Neural cell (in vitro differentiated cells): ENCODE measurements around the gene CAPN13. TPM values are rescaled to one million over a fixed set of nuclear protein-coding genes. Genes with fewer than 3 reads are reported as not detected.
A peak's percentile ranks its signal among the peaks of the same experiment; 100 is the strongest.

ENCODE experiments used
- H2AFZ ChIP-seq: fragments of 200-600, 300-800 bp; sonication (generic), shearing (Covaris generic); 2 replicates; pipeline ENCODE4 v1.6.0; 2014; ENCODE audit warnings: low read depth, mild to moderate bottlenecking, antibody characterized with exemption, low read length, moderate library complexity
- H3F3A ChIP-seq: fragments of 200-600 bp; shearing (Covaris generic); 2 replicates; pipeline ENCODE4 v1.6.1; 2016; ENCODE audit warnings: mild to moderate bottlenecking, moderate library complexity, mixed read lengths, antibody characterized with exemption, low read length; ENCODE audit not compliant: insufficient read depth, poor library complexity, severe bottlenecking
- H3K27ac ChIP-seq: fragments of 200-600, 300-800 bp; sonication (generic), shearing (Covaris generic); 2 replicates; pipeline ENCODE4 v1.5.1; 2014; ENCODE audit warnings: mild to moderate bottlenecking, low read length, moderate library complexity
- H3K27me3 ChIP-seq: fragments of 300-800, 200-600 bp; sonication (generic), shearing (Covaris generic); 2 replicates; pipeline ENCODE4 v1.6.0; 2014; ENCODE audit warnings: mild to moderate bottlenecking, low read depth, low read length, moderate library complexity; ENCODE audit not compliant: insufficient read depth
- H3K36me3 ChIP-seq: fragments of 300-800, 200-600 bp; sonication (generic), shearing (Covaris generic); 2 replicates; pipeline ENCODE4 v1.5.1; 2014; ENCODE audit warnings: mild to moderate bottlenecking, antibody characterized with exemption, low read length, moderate library complexity; ENCODE audit not compliant: insufficient read depth
- H3K4me2 ChIP-seq: fragments of 300-800, 200-600 bp; sonication (generic), shearing (Covaris generic); 2 replicates; pipeline ENCODE4 v1.6.0; 2014; ENCODE audit warnings: mild to moderate bottlenecking, low read length
- H3K4me3 ChIP-seq: fragments of 300-800, 200-600 bp; sonication (generic), shearing (Covaris generic); 2 replicates; pipeline ENCODE4 v1.5.1; 2014; ENCODE audit warnings: mild to moderate bottlenecking, low read length, moderate library complexity
- H3K79me2 ChIP-seq: fragments of 200-600 bp; shearing (Covaris generic); replicated peaks from 2 replicates; pipeline ENCODE4 v1.6.0; 2014; ENCODE audit warnings: mild to moderate bottlenecking, low read length, moderate library complexity; ENCODE audit not compliant: insufficient read depth
- H3K9ac ChIP-seq: fragments of 300-800, 200-600 bp; sonication (generic), shearing (Covaris generic); 2 replicates; pipeline ENCODE4 v1.6.1; 2016; ENCODE audit warnings: mild to moderate bottlenecking, low read length, mixed read lengths
- H3K9me2 ChIP-seq: fragments of 200-600 bp; shearing (Covaris generic); 2 replicates; pipeline ENCODE4 v1.6.1; 2016; ENCODE audit warnings: mild to moderate bottlenecking, low read length, mixed read lengths; ENCODE audit not compliant: insufficient read depth
- H3K9me3 ChIP-seq: fragments of 200-600, 300-800 bp; sonication (generic), shearing (Covaris generic); 2 replicates; pipeline ENCODE4 v1.6.1; 2016; ENCODE audit warnings: mild to moderate bottlenecking, mixed run types, low read length, moderate library complexity, mixed read lengths
- H4K20me1 ChIP-seq: fragments of 200-600 bp; shearing (Covaris generic); 2 replicates; pipeline ENCODE4 v1.6.1; 2016; ENCODE audit warnings: mild to moderate bottlenecking, mixed run types; ENCODE audit not compliant: insufficient read depth
- CTCF ChIP-seq: fragments of 450-650 bp; IDR thresholded peaks from 2 replicates; pipeline ENCODE4 v1.5.1; 2014; ENCODE audit warnings: antibody characterized with exemption, mild to moderate bottlenecking, moderate library complexity; ENCODE audit not compliant: poor library complexity, severe bottlenecking
- EP300 ChIP-seq: fragments of 450-650 bp; conservative IDR thresholded peaks from 2 replicates; pipeline ENCODE4 v1.6.1; 2014; ENCODE audit warnings: antibody characterized with exemption, mild to moderate bottlenecking, moderate library complexity; ENCODE audit not compliant: poor library complexity, severe bottlenecking
- EZH2 ChIP-seq: fragments of 200-600, 300-800 bp; shearing (Covaris generic), sonication (generic); IDR thresholded peaks from 2 replicates; pipeline ENCODE4 v1.6.1; 2014; ENCODE audit warnings: antibody characterized with exemption, low read length, borderline replicate concordance, mild to moderate bottlenecking; ENCODE audit not compliant: insufficient read depth, poor library complexity, severe bottlenecking
- MXI1 ChIP-seq: fragments of 450-650 bp; conservative IDR thresholded peaks from 2 replicates; pipeline ENCODE4 v1.6.1; 2014; ENCODE audit warnings: antibody characterized with exemption, mild to moderate bottlenecking; ENCODE audit not compliant: poor library complexity, severe bottlenecking
- POLR2AphosphoS5 ChIP-seq: IDR thresholded peaks from 2 replicates; pipeline ENCODE4 v1.6.1; 2012
- RAD21 ChIP-seq: fragments of 450-650 bp; conservative IDR thresholded peaks from 2 replicates; pipeline ENCODE4 v1.6.1; 2014; ENCODE audit warnings: antibody characterized with exemption, mild to moderate bottlenecking, moderate library complexity
- REST ChIP-seq: IDR thresholded peaks from 2 replicates; pipeline ENCODE4 v1.6.1; 2012; ENCODE audit warnings: borderline replicate concordance
- SMC3 ChIP-seq: fragments of 450-650 bp; conservative IDR thresholded peaks from 2 replicates; pipeline ENCODE4 v1.6.1; 2014; ENCODE audit warnings: antibody characterized with exemption, mild to moderate bottlenecking, moderate library complexity; ENCODE audit not compliant: poor library complexity
- TAF1 ChIP-seq: IDR thresholded peaks from 2 replicates; pipeline ENCODE4 v1.6.1; 2012; ENCODE audit warnings: low read depth
- polyA plus RNA-seq: library from polyadenylated mRNA; depleted of rRNA; stranded (reverse); fragments of >200 nt; gene quantifications from 2 replicates; pipeline ENCODE4 v1.2.3, GENCODE V29; 2014

The CAPN13 gene
- polyA plus RNA-seq, 1 donor from 2014 or later = not detected

- Histone ChIP-seq H3K9me2 (no peaks in the 10 kb centered on the region), H3K36me3 (no peaks in the 10 kb centered on the region), H3K79me2 (no peaks in the 10 kb centered on the region), H3K9ac (no peak overlapping the region), H4K20me1 (no peaks in the 10 kb centered on the region), H3K27me3 (no peaks in the 10 kb centered on the region), H3K4me2 (no peak overlapping the region), H2AFZ (no peak overlapping the region), H3F3A (peaks cover 2% of the 10 kb centered on the region), H3K4me3 (no peak overlapping the region), H3K9me3 (no peaks in the 10 kb centered on the region), H3K27ac (peak overlapping the region; percentile 100)
- TF ChIP-seq MXI1 (no peak), REST (no peak), RAD21 (no peak), TAF1 (no peak), CTCF (no peak), EZH2 (no peak), POLR2AphosphoS5 (no peak), SMC3 (no peak), EP300 (no peak)
Measured at GRCh38 chr2:30681022-30681421, 126.2 kb downstream of the CAPN13 start.

- no peak for TF ChIP-seq RAD21
- TF ChIP-seq EP300 = peak; percentile 9
Measured at GRCh38 chr2:30680121-30680520, 127.1 kb downstream of the CAPN13 start.

More at GRCh38 chr2:30680121-30680520, 127.1 kb downstream of the CAPN13 start:
- H3K36me3 ChIP-seq = no peaks in the 10 kb centered on the region
- H3K9me3 ChIP-seq = no peaks in the 10 kb centered on the region
- peak overlapping the region; percentile 100 for H3K27ac ChIP-seq
- H2AFZ ChIP-seq = peak overlapping the region; percentile 71
- H3K9ac ChIP-seq = peak overlapping the region; percentile 84
- H3F3A ChIP-seq = peaks cover 2% of the 10 kb centered on the region
- no peaks in the 10 kb centered on the region for H4K20me1 ChIP-seq
- peak overlapping the region; percentile 23 for H3K4me3 ChIP-seq
- no peaks in the 10 kb centered on the region for H3K79me2 ChIP-seq
- H3K4me2 ChIP-seq = peak overlapping the region; percentile 28
- H3K9me2 ChIP-seq = no peaks in the 10 kb centered on the region
- H3K27me3 ChIP-seq = no peaks in the 10 kb centered on the region
